ENCODE measurements around the gene KLHL13.

- TF ChIP-seq EZH2 (IDR thresholded peaks at IDR 0.05; ENCODE audit: borderline replicate concordance) (no peak), EZH2phosphoT487 (IDR thresholded peaks at IDR 0.05; ENCODE audit: low read depth, severe bottlenecking, unreplicated experiment) (no peak), CTCF (IDR thresholded peaks at IDR 0.05; ENCODE audit: poor library complexity) (no peak)
Measured at GRCh38 chrX:118143578-118143977, 27.0 kb upstream of the KLHL13 start.
